Suprapubic skin (tissue), 4 donors: ENCODE data around the gene FAM83F. TPM values are rescaled to one million over a fixed set of nuclear protein-coding genes. Genes with fewer than 3 reads are reported as not detected.

Experiments used
- DNase-seq, 2 donors: peaks; one replicate each; pipeline ENCODE4 v3.0.0-alpha.2; 2019; ENCODE audit warnings: low spot score in 2 of 2
- H3K27ac ChIP-seq: fragments of 200-600 bp; sonication (generic); one replicate; pipeline ENCODE4 v1.5.1; 2019
- H3K27me3 ChIP-seq: fragments of 200-600 bp; sonication (generic); one replicate; pipeline ENCODE4 v1.5.1; 2019
- H3K36me3 ChIP-seq: fragments of 200-600 bp; sonication (generic); one replicate; pipeline ENCODE4 v1.5.1; 2019
- H3K4me1 ChIP-seq: fragments of 200-600 bp; sonication (generic); one replicate; pipeline ENCODE4 v1.5.1; 2019
- H3K4me3 ChIP-seq: fragments of 200-600 bp; sonication (generic); one replicate; pipeline ENCODE4 v1.5.1; 2019; ENCODE audit warnings: mild to moderate bottlenecking
- H3K9me3 ChIP-seq: fragments of 200-600 bp; sonication (generic); one replicate; pipeline ENCODE4 v1.5.1; 2019
- CTCF ChIP-seq, 2 donors: fragments of 200-600 bp in 1 of 2; fragments of 450-650 bp in 1 of 2; sonication (generic) in 1 of 2; IDR thresholded peaks; one replicate each; pipeline ENCODE4 v1.5.1; 2016 to 2019; ENCODE audit warnings: antibody characterized with exemption in 2 of 2, mild to moderate bottlenecking in 1 of 2, moderate library complexity in 1 of 2
- EP300 ChIP-seq: sonication (generic); formaldehyde crosslinking; IDR thresholded peaks from one replicate; pipeline ENCODE4 v1.6.1; 2017; ENCODE audit warnings: antibody characterized with exemption
- POLR2A ChIP-seq, 2 donors: fragments of 450-650 bp; IDR thresholded peaks; one replicate each; pipeline ENCODE4 v1.6.1; 2017; ENCODE audit warnings: antibody characterized with exemption in 2 of 2, mild to moderate bottlenecking in 2 of 2, moderate library complexity in 2 of 2
- POLR2AphosphoS5 ChIP-seq, 3 donors: sonication (generic); formaldehyde crosslinking; IDR thresholded peaks; one replicate each; pipeline ENCODE4 v1.6.1; 2017; ENCODE audit warnings: antibody characterized with exemption in 3 of 3
- WGBS: methylation state at CpG from one replicate; pipeline ENCODE4 v1.1.5; 2018; 5-methylcytosine and 5-hydroxymethylcytosine counted together
- total RNA-seq, 4 donors: library from RNA; depleted of rRNA; stranded (reverse); fragments of >200 nt; gene quantifications; one replicate each; pipeline ENCODE4 v1.1.0, GENCODE V29; 2016

FAM83F gene
- total RNA-seq, 4 donors from 2014 or later, result 54.5 to 78.1 (median 69.3) TPM

- no peaks in the 10 kb centered on the region for H3K36me3 ChIP-seq
- TF ChIP-seq POLR2AphosphoS5 (IDR thresholded peaks at IDR 0.05), result no peak
- no peak for TF ChIP-seq POLR2A (IDR thresholded peaks at IDR 0.05)
- no peak for TF ChIP-seq CTCF (IDR thresholded peaks at IDR 0.05)
- no peak for TF ChIP-seq EP300
- H3K9me3 ChIP-seq, result no peaks in the 10 kb centered on the region
- DNase-seq, result no peak
- 50% methylated on average over 8 of the region's 9 CpGs for whole genome bisulfite sequencing
- H3K27me3 ChIP-seq, result no peaks in the 10 kb centered on the region
- H3K4me3 ChIP-seq, result no peak overlapping the region
- peaks cover 65% of the 10 kb centered on the region for H3K4me1 ChIP-seq
- H3K27ac ChIP-seq, result no peak overlapping the region
These were observed 24.3 kb downstream of the FAM83F start for GRCh38 chr22:40019100-40019499.

- no peaks in the 10 kb centered on the region for H3K36me3 ChIP-seq
- peaks cover 59% of the 10 kb centered on the region for H3K4me1 ChIP-seq
- H3K9me3 ChIP-seq, result no peaks in the 10 kb centered on the region
- no peak overlapping the region for H3K27ac ChIP-seq
- no peak for DNase-seq
- H3K4me3 ChIP-seq, result no peak overlapping the region
- H3K27me3 ChIP-seq, result no peaks in the 10 kb centered on the region
- TF ChIP-seq POLR2A (IDR thresholded peaks at IDR 0.05) (no peak), POLR2AphosphoS5 (IDR thresholded peaks at IDR 0.05) (no peak), CTCF (IDR thresholded peaks at IDR 0.05) (no peak), EP300 (no peak)
- 84% methylated on average over 5 of the region's 7 CpGs for WGBS
These were observed 26.2 kb downstream of the FAM83F start for GRCh38 chr22:40020956-40021355.

- H3K27ac ChIP-seq, result peak overlapping the region; percentile 62
- DNase-seq, result no peak
- no peak for TF ChIP-seq POLR2AphosphoS5 (IDR thresholded peaks at IDR 0.05)
- TF ChIP-seq EP300, result no peak
- no peak for TF ChIP-seq CTCF (IDR thresholded peaks at IDR 0.05)
- TF ChIP-seq POLR2A (IDR thresholded peaks at IDR 0.05), result no peak
These were observed 26.7 kb downstream of the FAM83F start for GRCh38 chr22:40021401-40022000.

GRCh38 chr22:40022536-40023240 is 27.9 kb downstream of the FAM83F start:
- Histone ChIP-seq H3K9me3 (no peaks in the 10 kb centered on the region), H3K27me3 (no peaks in the 10 kb centered on the region), H3K27ac (peak overlapping the region; percentile 67), H3K4me3 (no peak overlapping the region), H3K36me3 (no peaks in the 10 kb centered on the region), H3K4me1 (peaks cover 59% of the 10 kb centered on the region)
- TF ChIP-seq POLR2A (IDR thresholded peaks at IDR 0.05) (no peak), EP300 (no peak), POLR2AphosphoS5 (IDR thresholded peaks at IDR 0.05) (no peak), CTCF (IDR thresholded peaks at IDR 0.05) (no peak)
- no peak for DNase-seq
- 55% methylated on average over 5 of the region's 11 CpGs for WGBS

More at GRCh38 chr22:40021401-40022000, 26.7 kb downstream of the FAM83F start:
- WGBS, result 78% methylated on average over 14 of the region's 34 CpGs
- H3K4me1 ChIP-seq, result peaks cover 58% of the 10 kb centered on the region
- no peak overlapping the region for H3K4me3 ChIP-seq
- no peaks in the 10 kb centered on the region for H3K27me3 ChIP-seq
- no peaks in the 10 kb centered on the region for H3K9me3 ChIP-seq
- H3K36me3 ChIP-seq, result no peaks in the 10 kb centered on the region

- Histone ChIP-seq H3K4me1 (peaks cover 66% of the 10 kb centered on the region), H3K4me3 (no peak overlapping the region), H3K36me3 (no peaks in the 10 kb centered on the region), H3K27me3 (no peaks in the 10 kb centered on the region), H3K9me3 (no peaks in the 10 kb centered on the region), H3K27ac (peak overlapping the region; percentile 67)
- TF ChIP-seq CTCF (IDR thresholded peaks at IDR 0.05), result no peak
- no peak for TF ChIP-seq POLR2A (IDR thresholded peaks at IDR 0.05)
- TF ChIP-seq POLR2AphosphoS5 (IDR thresholded peaks at IDR 0.05), result no peak
- DNase-seq, result no peak
- 64% methylated on average over 16 of the region's 16 CpGs for WGBS
These were observed 28.6 kb downstream of the FAM83F start for GRCh38 chr22:40023341-40023841.
